ENCODE results near the gene ABHD14A.
"Not testable (repeated sequence)": the region's sequence is repeated elsewhere in the genome, so short reads cannot be mapped to it uniquely, and the experiment has no call there.

Gene ABHD14A

DNA sequence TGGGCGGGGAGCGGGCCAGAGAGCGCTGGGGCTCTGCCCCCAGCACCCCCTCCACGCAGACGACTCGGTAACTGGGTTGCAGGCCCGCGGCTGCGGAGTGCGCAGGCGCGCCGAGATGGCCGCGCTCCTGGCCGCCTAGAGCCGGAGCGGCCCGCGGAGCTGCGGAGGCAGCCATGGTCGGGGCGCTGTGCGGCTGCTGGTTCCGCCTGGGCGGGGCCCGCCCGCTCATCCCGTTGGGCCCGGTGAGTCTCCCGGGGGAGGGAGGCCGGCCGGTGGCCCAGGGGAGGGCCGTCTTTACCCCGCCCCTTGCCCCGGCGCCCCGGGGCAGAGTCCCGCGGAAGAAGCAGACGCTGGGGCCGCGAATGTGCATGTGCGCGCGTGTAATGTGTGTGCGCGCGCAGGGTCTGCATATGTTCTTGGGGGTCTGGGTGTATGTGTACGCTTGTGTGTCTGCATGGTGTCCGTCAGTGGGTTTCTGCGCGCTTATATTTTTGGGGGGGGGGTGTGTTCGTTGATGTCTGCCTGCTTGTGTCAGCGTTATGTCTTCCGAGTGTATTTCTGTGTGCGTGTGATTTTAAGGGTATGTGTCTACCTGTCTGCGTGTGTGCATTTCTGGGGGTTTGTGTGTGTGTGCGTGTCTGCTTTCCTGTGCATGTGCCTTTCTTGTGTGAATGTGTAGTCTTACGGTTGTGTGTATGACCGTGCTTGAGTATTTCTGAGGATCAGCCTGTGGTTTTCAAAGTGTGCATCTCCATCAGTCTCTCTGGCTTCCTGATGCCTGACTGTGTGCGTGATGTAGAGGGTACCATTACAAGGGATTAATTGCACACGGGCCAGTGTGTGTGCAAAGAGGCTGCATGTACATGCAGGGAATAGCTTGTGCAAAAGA is at the start of gene ABHD14A:
ABHD14A (plus strand) TSS at position 102 of the 889 bp plus-strand sequence; CDS start at position 174, 72 bp downstream.
- peak; percentile 54 for DNase-seq (ENCODE audit: low read depth)

DNA sequence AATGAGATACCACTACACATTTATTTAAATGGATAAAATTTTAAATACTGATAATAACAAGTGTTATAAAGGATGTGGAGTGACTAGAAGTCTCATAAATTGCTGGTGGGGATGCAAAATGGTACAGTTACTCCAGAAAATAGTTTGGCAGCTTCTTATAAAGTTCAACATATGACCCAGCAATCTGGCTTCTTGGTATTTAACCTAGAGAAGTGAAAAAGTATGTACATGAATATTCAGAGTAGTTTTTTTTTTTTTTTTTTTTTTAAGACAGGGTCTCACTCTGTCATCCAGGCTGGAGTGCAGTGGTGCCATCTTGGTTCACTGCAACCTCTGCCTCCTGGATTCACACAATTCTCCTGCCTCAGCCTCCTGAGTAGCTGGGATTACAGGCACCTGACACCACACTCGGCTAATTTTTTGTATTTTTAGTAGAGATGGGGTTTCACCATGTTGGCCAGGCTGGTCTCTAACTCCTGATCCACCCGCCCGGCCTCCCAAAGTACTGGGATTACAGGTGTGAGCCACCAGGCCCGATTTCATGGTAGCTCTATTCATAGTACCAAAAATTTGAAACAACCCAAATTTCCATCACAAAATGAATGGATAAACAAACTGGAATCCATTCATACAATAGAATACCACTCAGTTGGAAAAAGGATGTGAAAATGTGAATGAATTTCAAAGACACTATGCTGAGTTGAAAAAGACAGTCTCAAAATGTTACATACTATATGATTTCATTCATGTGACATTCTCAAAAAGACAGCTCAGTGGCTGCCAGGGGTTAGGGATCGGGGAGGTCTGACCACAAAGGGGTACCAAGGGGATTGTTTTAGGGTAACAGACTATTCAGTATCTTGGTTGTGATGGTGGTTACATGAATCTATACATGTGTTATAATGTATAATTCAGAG is 47.5 kb upstream of the ABHD14A start:
- DNase-seq (ENCODE audit: low read depth), result no peak

DNA sequence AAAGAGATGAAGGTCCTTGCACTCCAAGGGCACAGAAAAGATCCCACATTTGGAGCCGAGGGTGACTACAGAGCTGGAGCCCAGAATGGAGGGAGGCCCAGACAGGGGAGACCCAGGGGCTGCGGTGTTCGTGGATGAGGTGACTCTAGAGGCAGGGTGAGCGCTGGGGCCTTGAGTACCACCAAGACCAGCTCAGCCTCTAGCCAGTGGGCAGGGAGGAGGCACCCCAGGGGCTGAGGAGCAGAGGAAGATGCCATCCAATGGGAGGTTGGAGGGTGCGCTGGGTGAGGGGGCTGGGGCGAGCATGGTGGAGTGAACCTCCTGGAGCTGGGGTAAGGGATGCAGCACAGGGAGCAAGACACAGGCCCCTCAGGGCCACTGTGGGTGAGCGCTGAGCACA is 46.4 kb upstream of the ABHD14A start:
- DNase-seq (ENCODE audit: low read depth), result no peak

DNA sequence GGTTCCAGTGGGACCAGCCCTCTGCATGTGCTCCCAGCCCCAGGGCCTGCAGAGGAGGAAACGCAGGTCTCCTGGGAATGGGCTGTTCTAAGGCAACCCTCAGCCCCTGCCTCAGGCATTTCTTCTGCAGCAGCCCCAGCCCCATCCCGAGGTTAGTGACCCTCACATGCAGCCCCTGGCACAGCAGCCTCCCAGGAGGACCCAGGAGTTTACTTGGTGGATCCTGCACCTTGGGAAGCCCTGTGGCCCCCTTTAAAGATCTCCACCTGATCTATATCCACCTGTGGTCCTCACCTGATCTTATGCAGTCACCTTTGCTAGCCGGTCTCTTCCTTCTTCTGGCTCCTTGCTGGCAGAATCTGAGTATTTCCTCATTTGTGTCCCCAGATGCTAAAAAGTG is 45.9 kb upstream of the ABHD14A start:
- not testable (repeated sequence) for DNase-seq (ENCODE audit: low read depth)

DNA sequence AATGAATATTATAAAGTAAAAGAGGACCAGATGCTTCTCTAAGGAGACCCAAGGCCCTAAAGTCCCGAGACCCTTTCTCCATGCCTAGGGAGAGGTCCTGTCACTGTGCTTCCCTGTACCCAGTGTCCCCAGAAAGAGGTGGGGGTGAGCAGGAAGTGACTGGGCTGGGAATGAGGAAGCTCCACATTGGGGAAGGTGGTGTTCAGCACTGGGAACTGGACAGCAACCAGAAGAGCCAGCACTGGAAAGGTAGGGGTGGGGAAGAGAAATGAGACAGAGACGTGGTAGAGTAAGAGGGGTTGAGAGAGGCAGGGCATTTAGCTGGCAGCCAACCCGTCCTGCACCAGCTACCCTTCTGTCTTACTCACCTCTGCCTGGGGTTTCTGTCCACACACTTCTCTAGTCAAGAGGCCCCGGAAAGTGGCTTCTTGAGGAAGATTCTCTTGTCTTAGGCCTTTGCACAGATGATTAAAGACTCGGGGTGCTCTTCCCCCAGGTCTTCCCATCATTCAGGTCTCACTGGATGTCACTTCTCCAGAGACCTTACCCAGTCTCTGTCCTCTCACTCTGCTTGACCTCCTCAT is 45.4 kb upstream of the ABHD14A start:
- DNase-seq (ENCODE audit: low read depth), result no peak

DNA sequence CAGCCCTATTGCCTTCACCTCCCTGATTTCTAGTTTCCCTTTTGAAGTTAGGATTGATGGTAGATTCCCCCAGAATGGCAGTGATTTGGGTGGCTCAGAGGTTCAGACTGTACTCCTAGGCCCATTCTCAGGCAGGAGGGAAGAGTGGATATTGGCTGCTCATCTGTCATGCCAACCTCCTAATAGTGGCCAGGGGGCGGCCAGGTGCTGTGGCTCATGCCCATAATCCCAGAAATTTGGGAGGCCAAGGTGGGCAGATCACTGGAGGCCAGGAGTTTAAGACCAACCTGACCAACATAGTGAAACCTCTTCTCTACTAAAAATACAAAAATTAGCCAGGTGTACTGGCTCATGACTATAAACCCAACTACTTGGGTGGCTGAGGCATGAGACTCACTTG is 44.4 kb upstream of the ABHD14A start:
- no peak for DNase-seq (ENCODE audit: low read depth)

DNA sequence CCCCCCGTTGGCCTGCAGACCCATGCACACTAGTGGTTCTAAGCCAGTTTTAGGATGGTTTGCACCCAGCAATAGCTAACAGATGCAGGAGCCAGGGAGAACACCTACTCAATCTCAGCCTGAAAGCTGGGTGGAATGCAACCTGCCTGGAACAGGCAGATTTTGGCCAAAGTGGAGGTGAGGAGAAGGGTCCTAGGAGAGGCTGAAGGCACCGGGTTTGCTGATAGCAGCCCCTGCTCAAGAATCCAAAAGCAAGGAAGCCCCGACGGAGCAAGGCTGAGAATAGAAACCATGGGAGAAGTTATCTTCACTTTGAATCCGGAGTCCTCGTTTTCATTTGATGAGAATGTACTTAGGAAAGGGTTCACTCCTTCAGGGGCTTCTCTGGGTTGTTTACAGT is 43.1 kb upstream of the ABHD14A start:
- DNase-seq (ENCODE audit: low read depth), result no peak

DNA sequence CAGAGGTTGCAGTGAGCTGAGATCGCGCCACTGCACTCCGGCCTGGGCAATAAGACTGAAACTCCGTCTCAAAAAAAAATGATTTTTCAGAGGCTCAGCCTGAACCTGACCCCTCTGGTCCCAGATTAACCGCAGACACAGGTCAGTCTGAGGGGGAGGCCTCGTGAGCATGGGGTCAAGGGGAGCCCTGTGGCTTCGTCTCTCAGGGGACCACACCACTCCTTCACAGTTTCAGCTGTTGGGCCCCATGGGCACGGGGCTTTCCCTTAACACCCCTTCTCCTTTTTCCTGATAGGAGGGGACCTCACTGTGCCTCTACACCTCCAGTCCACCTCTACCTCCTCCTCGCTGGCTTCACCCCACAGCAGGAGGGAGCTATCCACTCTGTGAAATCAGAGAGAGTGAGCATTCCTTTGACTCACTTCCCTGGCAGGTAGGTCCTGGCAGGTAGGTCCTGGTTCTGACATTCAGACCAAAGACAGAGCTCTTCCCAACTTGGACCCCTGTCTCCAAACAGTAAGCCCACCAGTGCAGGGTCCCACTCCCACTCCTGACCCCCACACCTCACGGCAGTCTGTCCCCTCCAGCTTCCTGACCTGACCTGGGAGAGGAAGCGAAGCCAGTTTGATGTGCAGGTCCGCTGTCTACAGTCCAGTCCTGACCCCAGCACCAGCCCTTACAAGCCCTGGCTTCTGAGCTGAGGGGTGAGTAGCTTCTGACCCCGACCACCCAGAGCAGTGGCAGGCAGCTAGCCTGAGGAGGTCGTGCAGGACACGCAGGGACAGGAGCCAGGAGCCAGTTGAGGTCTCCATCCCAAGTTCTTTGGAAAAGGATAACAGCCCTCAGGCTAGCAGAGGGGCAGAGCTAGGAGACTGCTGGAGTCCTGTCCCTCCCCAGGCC is 42.1 kb upstream of the ABHD14A start:
- no peak for DNase-seq (ENCODE audit: low read depth)

DNA sequence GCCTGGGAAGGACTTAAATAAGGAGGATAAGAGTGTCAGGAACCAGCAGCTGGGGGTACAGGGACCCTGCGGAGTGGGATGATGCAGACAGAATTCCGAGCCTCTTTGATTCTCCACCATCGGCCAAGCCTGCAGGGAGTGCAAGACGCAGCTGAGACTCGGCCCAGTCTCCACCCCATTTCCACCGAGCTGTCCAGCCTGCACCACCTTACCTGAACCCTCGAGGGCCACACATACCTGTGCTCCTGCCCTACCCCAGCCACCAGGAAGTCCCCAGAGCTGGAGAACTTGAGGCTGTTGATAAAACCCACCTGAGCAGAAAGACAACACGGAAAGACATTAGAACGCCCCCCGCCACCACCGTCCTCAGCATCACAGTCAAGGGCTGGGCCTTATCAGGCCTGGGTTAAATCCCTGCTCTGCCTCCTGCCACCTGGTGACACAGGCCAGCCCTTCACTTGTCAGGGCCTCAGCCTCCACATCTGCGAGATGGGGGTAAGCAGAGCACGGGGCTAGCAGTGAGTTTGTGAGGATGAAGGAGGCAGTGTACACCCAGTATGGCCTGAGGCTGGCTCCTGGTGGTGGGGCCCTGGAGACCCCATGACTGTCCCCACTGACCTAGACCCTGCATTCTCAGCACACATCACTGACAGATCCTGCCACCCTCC is 41.3 kb upstream of the ABHD14A start:
- DNase-seq (ENCODE audit: low read depth), result no peak

DNA sequence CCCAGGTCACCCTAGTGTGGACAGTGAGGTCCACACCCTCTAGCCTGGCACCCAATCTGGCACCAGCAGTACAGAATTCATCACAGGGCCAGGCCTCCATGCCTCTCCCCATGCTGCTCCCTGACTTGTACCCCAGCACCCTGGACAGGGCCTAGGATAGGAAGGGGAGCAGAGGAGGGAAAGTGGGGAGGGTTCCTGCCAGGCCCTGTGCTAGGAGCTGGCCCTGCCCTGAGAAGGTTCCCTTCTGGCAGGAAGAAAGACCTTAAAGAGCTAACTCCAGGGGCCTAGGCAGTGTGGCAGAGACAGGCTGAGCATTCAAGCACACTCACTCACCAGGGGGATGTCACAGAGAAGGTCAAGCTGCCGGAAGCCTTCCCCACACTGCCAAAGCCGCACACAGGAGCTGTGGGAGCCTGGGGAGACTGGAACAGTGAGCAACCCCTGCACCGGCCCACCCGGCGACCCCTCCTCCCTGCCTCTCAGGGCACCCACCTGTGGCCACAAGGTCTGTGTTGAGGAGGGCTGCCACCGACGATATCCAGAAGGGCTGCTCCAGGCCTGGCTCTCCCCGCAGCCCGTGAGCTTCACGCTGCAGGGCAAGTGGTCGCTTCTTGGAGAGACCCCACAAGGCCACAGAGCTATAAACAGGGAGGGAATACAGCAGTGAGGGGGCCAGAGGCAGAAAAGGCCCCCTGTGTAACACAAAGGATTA is 40.6 kb upstream of the ABHD14A start:
- no peak for DNase-seq (ENCODE audit: low read depth)

DNA sequence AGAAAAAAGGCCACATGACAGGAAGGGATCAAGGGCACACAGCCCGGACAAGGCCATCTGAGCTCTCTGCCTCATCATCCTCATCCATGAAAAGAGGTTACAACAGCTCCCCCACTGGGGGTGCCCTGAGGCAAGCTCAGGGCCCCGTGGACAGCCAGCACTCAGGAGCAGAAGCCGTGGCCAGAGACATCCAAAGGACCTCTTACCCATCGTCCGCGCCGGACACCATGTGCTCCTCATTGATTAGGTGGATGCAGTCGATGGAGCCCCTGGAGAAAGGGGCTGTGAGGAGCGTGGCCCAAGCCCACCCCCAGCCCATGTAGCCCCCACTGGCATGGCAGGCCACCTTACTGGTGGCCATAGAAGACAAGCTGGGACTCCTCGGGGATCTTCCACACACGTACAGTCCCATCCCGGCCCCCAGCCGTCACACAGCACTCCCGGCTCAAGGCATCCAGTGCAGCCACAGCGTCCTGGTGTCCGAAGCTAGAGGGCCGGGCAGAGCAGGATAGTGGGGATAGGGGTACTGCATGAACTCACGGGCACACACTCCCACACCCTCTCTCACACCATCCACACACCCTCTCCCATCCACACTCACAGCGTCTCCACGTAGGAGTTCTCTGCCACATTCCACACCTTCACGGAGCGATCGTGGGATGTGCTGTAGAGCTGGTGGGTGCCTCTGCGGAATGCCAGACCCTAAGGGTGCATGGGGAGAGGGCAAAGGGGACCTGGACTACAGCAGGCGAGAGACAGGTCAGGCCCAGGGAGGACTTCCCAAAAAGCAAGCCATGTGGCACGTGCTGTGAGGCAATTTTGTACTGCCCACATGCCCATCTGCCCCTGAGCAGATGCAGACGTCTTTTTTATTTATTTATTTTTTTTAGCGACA is 39.6 kb upstream of the ABHD14A start:
- DNase-seq (ENCODE audit: low read depth), result no peak

DNA sequence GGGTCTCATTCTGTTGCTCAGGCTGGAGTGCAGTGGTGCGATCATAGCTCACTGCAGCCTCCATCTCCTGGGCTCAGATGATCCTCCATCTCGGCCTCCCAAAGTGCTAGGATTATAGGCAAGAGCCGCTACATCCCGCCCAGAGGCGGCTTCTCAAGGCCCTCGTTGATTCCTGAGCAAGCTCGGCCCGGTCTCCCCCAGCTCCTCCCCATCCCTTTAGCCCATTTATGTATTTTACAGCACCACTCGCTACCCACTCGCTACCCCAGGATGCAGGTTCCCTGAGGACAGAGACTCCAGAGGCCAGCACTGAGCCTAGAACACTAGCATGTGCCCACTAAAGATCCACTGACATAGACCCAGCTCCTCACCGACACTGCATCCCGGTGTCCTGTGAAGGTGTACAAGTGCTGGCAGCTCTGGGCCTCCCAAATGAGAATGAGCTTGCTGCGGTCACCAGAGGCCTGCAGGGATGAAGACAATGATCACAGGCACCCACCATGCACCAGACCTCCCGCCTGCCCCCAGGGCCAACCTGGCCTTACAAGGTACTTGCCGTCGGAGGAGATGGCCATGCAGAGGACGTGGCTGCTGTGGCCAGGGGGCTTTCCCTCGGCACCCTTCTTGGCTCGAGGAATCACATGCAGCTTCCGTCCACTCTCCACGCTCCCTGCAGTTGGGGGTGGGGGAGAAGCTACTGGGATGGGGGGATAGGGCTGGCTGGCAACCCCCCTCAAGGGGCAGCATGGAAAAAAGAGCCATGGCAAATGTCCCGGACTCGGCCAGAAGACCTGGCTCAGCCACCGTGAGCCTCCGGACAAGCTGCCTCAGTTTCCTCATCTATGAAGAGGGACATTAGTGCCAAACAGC is 38.7 kb upstream of the ABHD14A start:
- DNase-seq (ENCODE audit: low read depth), result no peak

DNA sequence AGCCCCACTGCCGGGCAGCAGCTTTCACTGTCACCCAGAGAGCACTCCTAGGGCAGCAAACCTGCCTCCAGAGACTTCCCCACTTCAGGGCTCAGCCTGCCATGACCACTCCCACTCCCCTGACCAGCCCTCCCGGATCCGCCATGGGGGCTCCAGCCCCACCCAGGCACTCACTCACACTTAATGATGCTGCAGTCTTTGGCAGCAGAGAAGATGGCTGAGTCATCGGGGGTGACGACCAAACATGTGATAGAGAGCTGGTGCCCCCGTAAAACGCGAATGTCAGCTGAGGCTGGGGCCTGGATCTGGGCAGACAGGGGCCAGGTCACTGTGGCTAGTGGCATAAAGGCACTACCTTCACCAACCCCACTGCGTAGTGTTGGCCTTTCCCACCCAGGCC is 37.9 kb upstream of the ABHD14A start:
- no peak for DNase-seq (ENCODE audit: low read depth)

DNA sequence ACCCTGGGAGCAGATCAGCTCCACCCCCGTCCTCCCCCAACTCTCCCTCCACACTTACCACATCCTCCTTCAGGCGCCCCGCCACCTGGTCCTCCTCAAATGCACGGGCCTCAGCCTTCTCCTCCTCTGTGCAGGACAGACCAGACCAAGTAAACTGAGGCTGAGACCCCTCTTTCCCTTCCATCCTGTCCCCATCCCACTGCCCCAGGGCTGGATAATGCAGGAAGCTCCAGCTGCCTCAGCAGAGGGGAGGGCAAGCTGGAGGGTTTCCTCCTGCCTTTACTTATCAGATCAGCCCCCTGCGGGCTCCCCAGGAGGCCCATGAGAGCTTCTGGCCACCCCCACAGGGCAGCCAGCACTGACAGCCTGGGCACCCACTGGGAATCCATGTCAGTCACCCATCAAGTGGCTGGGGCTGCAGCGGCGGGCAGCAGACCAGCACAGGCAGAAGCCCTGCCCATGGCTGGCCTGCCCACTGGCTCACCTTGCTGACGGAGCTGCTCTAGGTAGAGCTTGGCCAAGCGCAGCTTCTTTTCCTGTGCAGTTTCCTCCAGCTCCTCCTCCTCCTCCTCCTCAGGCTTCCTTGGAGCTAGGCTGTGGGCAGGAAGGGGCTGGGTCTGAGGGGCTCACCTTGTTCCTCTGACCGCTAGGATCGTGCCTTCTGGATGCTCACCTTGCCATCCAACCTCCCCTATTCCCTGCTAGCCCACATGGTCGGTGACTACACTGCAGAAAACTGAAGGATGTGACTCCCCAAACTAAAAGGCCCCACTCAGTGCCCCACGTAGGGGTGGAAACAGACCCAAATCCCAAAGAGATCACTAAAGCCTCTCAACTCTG is 37.0 kb upstream of the ABHD14A start:
- DNase-seq (ENCODE audit: low read depth), result no peak

DNA sequence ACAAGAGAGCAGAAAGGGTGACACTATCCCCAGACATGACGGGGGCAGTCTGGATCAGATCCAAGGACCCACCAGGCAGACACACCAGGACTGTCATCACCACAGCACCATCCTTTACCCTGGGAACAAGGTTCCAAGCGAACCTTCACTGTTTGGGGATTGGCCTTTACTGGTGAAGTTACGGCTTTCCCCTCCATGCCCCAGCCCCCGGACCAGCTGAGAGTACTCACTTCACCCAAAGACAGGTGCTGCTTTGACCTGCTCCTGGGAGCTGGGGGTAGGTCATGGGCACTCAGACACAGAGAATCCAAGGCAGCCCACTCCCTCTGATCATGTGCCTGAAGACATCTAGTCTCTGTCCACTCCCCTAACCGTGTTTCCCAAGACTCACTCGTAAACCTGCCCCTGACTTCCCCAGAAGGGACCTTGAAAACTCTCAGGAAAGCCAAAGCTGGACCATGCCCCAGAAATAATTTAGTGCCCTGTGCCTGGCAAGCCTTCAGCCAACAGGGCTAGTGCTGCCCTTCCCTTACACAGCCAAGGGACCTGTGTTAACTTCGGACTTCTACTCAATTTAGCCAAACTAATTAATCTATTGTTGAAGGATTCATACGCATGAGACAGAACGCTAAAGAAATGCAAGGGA is 36.0 kb upstream of the ABHD14A start:
- no peak for DNase-seq (ENCODE audit: low read depth)

DNA sequence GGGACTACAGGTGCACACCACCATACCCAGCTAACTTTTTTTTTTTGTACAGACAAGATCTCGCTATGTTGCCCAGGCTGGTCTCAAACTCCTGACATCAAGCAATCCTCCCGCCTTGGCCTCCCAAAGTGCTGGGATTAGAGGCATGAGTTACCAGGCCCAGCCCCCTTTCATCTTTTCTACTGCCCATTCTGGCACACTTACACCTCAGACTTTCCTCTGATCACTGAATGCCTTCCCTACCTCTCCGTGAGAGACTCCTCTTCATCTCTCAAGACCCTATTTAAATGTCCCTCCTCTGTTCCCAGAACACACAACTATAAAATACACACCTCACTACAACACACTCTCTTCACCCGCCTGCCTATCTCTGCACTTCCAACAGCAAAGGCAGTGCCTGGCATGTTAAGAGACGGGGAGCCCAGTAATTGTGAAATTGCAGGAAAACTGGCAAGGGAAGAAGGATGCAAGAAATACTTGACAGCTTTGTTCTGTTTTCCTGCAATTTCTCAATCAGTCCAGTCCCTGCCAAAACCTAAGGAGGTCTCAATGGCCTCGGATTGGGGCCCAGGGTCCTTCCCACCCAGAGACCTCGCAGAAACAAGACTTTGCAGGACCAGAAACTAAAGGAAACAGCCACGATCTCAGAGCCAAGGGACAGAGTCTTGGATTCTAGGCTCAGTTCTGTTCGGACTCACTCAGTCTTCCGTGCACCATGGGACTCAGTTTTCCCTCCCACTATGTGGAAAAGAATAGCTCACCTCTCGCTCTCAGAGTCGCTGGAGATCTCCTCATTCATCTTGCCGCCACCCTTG is 34.0 kb upstream of the ABHD14A start:
- no peak for DNase-seq (ENCODE audit: low read depth)

Measured in activated T-cell treated with anti-CD3 and anti-CD28 coated beads for 1 hour (primary cell).